KBM-7 (cell line): ENCODE results near the gene ZNF433.
"Not testable (repeated sequence)": the region's sequence is repeated elsewhere in the genome, so short reads cannot be mapped to it uniquely, and the experiment has no call there.

Experiments used
- DNase-seq: peaks from one replicate; pipeline ENCODE4 v3.0.0-alpha.2; 2015
- in situ Hi-C: fragments of 300-500 bp; cut with MboI; formaldehyde crosslinking; loops from 2 replicates; pipeline ENCODE4 v1.14.3; 2020; ENCODE audit warnings: low sequenced_read_pairs, low pct_unique_long_range_greater_than_20kb, mixed read lengths

Gene ZNF433

DNA sequence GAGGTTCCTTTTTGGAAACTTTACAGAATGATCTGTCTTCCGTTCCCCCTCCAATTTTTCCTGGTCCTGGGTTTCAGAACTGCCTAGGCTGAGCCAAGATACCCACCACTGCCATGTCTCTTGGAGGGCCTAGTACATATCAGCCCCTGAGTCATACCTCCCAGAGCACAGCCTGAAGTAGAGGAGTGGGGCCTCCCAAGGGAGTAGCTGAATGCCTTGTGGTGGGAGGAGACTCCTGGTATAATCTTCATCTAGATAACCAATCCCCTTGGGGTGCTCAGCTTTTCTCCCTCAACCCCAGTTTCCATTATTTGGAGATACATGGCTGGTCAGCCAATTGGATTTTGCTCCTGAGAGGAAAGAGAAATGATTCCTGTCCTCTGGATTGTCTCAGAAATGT, 40.3 kb downstream of the ZNF433 start:
- in situ Hi-C loops, result no loop called here
- DNase-seq, result no peak

GRCh38 chr19:11991921-11992320, 43.6 kb downstream of the ZNF433 start:
- DNase-seq, in situ Hi-C loops: not testable (repeated sequence)

DNA sequence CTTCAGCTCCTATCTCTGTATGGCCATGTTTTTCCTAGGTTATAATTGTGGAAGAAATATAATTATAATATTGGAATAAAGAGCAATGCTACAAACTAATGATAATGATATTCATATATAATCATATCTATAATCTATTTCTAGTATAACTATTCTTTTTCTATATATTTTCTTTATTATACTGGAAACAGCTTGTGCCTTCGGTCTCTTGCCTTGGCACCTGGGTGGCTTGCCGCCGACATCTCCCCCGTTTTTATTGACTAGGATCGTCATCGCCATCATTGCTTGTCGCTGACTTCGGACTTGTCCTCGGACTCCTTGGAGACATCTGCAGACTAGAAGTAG, 46.4 kb downstream of the ZNF433 start:
- no peak for DNase-seq
- in situ Hi-C loops, result no loop called here

DNA sequence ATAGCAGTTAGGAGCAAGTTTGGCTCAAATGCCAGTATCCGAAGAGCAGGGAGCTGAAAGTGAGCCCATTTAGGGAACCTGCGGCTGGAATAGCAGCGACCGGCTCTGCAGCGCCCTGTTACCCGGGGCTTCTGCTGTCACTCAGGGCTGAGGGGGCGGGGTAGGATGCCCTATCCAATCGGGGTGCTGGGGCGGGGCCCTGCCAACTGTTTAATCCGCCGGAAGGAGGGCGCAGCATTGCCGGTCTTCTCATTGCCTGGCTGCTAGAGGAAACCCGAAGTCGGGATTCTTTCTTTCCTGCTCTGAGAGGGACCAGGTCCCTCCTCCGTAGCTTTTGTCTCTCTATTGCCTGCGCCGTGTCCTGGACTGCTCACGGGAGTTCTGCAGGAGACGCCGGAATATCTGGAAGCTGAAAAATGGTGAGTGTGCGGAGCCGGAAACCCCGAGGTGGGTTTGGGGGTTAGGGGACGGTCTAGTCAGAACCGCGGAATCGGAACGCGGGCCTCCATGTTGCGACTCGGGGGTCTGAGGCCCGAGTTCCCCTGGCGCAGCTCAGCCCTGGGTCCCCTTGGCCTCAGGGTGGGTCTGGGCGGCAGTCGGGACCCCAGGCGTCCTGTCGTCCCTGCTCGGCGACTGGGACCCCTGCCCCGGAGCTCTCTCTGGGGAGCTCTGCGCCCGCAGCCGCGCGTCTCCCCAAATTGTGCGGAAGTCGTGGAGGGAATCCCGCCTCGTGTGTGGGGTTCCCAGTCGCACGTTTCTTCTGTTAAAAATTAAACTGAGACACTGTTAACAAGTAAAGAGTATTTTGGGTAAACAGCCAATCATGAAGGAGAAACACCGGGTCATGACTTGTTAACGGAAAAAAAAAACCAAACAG, 47.8 kb downstream of the ZNF433 start:
- in situ Hi-C loops, result no loop called here
- DNase-seq, result peak; percentile 93

GRCh38 chr19:11986754-11987153, 48.7 kb downstream of the ZNF433 start:
- in situ Hi-C loops, result no loop called here
- no peak for DNase-seq

GRCh38 chr19:11984986-11985385, 50.5 kb downstream of the ZNF433 start:
- in situ Hi-C loops, result no loop called here
- DNase-seq, result no peak

GRCh38 chr19:11982526-11982925, 53.0 kb downstream of the ZNF433 start:
- DNase-seq, result no peak
- in situ Hi-C loops, result no loop called here

DNA sequence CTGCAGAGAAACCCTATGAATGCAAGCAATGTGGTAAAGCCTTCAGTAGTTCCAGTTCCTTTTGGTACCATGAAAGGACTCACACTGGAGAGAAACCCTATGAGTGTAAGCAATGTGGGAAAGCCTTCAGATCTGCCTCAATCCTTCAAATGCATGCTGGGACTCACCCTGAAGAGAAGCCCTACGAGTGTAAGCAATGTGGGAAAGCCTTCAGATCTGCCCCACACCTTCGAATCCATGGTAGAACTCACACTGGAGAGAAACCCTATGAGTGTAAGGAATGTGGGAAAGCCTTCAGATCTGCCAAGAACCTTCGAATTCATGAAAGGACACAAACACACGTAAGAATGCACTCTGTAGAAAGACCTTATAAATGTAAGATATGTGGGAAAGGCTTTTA, 56.0 kb downstream of the ZNF433 start:
- peak; percentile 8 for DNase-seq
- in situ Hi-C loops, result no loop called here

DNA sequence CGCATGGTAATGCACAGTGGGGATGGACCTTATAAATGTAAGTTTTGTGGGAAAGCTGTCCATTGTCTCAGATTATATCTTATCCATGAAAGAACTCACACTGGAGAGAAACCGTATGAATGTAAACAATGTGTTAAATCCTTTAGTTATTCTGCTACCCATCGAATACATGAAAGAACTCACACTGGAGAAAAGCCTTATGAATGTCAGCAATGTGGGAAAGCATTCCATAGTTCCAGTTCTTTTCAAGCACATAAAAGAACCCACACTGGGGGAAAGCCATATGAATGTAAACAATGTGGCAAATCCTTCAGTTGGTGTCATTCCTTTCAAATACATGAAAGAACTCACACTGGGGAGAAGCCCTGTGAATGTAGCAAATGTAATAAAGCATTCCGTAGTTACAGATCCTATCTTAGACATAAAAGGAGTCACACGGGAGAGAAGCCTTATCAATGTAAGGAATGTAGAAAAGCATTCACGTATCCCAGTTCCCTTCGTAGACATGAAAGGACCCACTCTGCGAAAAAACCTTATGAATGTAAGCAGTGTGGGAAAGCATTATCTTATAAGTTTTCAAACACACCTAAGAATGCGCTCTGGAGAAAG, 56.9 kb downstream of the ZNF433 start:
- no peak for DNase-seq
- in situ Hi-C loops, result no loop called here

DNA sequence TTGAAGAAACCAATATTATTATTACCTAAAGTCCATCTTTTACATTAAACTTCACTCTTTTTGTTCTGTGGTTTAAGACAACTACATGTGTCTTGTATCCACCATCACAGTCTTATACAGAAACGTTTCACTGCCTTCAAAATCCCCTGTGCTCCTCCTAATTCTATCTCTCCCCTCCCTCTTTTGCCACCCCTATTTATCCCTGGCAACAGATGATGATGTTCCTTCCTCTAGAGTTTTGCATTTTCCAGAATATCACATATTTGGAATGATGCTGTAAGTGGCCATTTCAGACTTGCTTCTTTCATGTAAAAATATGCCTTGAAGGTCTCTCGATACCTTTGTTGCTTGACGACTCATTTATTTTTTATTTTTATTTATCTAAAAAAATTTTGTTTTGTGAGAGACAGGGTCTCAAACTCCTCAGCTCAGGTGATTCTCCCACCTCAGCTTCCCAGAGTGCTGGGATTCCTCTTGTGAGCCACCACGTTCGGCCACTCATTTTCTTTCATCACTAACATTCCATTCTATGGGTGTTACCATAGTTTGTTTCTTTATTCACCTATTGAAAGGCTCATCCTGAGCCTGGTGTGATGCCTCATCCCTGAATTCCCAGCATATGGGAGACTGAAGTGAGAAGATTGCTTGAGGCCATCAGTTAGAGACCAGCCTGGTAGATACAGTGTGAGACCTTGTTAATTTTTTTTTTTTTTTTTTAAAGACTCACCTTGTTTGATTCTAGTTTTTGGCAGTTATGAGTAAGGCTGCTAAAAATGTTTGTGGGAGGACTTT, 62.3 kb downstream of the ZNF433 start:
- in situ Hi-C loops, result no loop called here
- no peak for DNase-seq

GRCh38 chr19:11971041-11971440, 64.4 kb downstream of the ZNF433 start:
- in situ Hi-C loops, result no loop called here
- DNase-seq, result no peak

- no peak for DNase-seq
- in situ Hi-C loops, result no loop called here
These were observed 65.3 kb downstream of the ZNF433 start for GRCh38 chr19:11970174-11970573.

DNA sequence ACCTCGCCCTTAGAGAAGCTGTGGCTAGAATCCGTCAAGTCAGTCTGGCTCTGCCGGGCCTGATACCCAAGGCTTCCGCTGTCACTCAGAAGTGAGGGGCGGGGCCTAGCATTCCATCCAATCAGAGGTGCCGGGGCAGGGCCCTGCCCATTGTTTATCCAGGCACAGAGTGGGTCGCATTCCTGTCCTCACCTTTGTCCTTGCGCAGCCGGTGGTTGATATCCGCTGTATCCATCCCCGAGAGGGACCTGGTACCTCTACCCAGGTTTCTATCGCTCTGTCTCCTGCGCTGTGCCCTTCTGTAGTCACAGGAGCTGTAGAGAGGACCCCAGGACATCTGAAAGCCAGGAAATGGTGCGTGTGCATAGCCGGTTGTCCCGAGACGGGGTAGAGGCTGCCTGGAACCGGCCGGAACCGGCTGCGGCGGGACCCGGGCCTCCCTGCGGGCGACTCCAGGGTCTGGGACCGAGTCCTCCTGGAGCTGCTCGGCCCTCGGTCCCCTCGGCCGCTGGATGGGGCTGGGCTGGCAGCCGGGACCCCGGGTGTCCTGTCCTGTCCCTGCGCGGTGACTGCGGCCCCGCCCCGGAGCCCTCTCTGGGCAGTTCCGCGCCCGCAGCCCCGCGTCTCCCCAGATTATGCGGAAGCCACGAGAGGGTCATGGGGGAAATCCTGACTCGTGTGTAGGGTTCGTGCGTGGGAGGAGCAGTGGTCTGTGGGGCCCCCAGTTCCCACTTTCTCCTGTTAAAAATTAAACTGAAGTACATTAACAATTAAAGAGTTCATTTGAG, 70.4 kb downstream of the ZNF433 start, which contains the start of gene ZNF763:
TSS of gene ZNF763 (plus strand) at position 183 of the 788 bp plus-strand sequence. CDS start at position 352, 169 bp downstream.
- in situ Hi-C loops, result no loop called here
- DNase-seq, result no peak
